Activated CD8-positive, alpha-beta memory T cell treated with anti-CD3 and anti-CD28 coated beads for 48 hours (primary cell): Measurements from ENCODE around the gene UBL4A.
A peak's percentile ranks its signal among the peaks of the same experiment; 100 is the strongest.

Experiments
- DNase-seq, 3 experiments: peaks; one replicate each; pipeline ENCODE4 v3.0.0-alpha.2; 2020; ENCODE audit warnings: low read depth in 2 of 3, low spot score in 2 of 3

The UBL4A gene

GRCh38 chrX:154486396-154487207 is at the start of gene UBL4A:
UBL4A (minus strand) TSS chrX:154486615; CDS start chrX:154486584, 31 bp downstream.
- DNase-seq, result peak in 2 of 3 experiments; percentile 28 to 45

DNA sequence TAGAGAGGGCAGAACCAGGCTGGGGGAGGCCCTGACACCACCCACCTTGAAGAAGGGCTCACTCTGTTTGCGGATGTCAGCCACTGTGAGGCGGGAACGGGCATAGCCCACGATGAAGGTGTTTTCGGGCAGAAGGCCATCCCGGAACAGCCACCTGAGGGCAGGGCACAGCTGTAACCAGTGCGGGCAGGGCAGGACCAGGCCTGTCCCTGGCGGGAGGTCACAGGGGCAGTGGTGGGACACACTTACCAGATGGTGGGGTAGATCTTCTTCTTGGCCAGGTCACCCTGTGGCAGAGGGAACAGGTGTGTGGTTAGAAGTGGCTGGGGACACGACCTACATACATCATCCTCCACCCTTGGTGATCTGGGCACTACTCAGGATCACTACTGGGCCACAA is 49.5 kb upstream of the UBL4A start:
- no peak for DNase-seq

DNA sequence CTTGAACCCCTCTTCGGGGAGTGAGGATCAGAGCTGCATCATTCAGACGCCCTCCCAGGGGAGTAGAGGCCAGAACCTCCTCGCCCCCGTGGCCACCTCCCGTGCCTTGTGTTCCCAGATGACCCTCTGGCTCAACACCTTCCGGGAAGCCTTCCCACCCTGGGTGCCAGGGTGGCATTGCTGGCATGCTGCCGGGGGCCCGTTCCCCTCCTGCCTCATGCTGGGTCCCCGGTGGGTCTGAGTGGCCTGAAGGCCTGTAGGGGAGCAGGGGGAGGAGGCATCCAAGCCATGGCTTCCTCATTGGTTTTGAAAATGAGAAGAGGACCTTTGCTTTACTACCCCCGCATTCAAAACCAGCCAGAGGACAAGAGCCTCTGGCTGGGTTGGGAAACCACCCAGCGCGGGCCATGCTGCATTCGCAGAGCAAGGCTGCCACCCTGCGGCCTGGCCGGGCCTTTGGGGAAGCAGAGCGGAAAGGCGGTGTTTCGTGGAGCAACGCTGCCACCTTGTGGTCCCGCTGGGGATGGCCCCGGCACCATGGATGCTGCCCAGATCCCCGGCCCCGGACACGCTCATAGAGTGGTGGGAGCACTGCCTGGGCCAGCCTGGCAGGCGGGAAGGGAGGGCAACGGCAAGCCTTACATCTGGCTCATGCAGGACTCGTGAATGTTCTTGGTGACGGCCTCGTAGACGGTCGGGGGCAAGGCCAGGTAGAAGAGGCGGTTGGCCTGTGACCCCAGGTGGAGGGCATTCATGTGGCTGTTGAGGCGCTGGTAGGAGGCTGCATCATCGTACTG is 48.3 kb upstream of the UBL4A start:
- peak; percentile 74 to 93 (median 78) for DNase-seq

DNA sequence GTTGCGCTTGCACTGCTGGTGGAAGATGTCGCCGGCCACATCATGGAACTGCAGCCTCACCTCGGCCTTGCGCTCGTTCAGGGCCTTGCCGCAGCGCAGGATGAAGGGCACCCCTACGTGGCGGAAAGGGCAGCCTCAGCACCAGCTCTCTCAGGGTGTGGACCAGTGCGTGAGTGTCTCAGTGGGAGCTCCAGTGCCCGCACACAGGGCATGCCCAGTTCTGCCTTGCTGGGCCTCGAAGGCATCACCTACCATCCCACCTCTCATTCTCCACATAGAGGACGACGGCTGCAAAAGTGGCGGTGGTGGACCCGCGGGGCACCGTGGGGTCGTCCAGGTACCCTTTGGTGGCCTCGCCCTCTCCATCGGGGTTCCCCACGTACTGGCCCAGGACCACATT is 46.3 kb upstream of the UBL4A start:
- no peak for DNase-seq

GRCh38 chrX:154531626-154532025 is 45.2 kb upstream of the UBL4A start:
- DNase-seq, result no peak

DNA sequence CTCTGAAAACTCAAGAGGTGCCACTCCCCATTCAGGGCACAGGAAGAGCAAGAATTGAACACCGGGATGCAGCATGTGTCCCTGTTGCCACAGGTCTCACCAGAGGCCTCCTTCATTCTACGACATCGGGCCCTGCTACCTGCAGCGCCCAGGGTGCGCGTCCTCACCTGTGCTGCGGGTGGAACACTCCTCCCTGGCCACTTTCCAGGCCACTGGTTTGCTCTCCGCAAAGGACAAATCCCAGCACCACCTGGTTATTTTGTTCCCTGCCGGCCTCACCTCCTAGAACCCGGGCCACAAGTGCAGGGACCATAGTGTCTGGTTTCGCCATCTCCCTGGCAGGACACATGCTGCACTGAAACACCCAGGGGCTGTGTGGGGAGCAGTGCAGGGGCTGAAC is 43.9 kb upstream of the UBL4A start:
- no peak for DNase-seq

GRCh38 chrX:154529206-154529612 is 42.8 kb upstream of the UBL4A start:
- DNase-seq, result no peak

GRCh38 chrX:154526901-154527675 is 40.7 kb upstream of the UBL4A start:
- DNase-seq, result no peak

DNA sequence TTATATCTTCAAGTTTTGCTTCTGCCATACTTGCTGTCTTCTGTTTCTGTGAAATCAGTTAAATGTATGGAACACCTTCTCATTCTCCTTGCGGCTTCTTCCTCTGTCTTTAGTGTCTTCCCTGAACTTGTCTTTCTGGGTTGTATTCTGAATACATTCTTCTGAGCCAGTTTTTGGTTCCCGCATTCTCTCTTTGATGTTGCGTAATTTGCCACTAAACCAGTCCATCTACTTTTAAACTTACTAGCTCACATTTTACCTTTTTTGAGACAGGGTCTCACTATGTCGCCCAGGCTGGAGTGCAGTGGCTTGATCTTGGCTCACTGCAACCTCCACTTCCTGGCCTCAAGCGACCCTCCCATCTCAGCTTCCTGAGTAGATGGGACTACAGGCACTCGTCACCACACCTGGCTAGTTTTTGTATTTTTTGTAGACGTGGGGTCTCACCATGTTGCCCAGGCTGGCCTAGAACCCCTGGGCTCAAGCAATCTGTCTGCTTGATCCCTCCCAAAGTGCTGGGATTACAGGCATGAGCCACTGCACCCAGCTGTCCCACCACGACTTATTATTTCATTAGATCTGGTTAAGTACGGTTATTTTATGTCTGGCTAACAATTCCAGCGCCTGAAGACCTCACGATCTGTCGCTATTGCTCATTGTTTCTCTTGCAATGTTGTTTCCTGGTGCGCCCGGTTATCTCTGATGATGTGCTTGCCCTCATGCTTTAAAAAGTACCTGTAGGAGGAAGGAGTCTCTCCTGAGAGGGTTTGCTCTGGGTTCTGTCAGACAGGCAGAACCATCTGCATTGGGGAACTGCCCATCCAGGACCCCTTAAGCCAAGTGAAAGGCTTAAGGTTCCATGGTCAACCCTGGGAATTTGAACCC is 39.4 kb upstream of the UBL4A start:
- DNase-seq, result no peak

- no peak for DNase-seq
These were observed 33.0 kb upstream of the UBL4A start for GRCh38 chrX:154519389-154519788.

DNA sequence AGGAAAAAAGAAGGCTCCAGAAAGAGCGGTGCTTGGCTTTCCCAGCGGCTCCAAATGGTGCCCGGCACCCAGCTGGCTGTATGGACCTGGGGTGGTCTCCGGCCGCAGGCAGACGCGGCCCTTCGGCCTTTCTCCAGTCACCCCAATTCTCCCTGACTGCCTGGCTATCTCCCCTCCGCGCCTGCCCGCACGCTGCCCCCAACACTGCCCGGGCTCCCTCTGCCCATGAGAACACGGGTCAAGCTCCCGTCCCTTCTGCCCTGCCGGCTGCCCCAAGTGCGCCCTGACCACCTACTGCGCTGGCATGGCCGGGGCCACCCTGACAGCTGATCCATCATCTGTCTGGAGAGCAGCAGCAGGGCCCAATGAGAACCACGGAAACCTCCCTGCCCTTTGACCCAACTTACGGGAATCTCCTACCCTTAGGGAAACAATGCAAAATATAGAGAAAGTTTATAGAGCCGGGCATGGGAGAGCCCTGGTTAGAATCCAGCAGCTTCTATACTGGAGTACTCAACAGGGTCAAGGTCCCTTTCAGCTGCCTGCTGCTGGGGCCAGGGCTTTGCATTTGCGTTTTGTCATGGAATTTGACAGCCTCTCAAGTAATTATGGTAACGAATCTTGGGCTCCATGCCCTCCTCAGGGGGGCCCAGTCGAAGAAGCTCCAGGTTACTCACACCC is 30.8 kb upstream of the UBL4A start:
- DNase-seq, result no peak

- no peak for DNase-seq
These were observed 30.3 kb upstream of the UBL4A start for GRCh38 chrX:154516656-154517100.

DNA sequence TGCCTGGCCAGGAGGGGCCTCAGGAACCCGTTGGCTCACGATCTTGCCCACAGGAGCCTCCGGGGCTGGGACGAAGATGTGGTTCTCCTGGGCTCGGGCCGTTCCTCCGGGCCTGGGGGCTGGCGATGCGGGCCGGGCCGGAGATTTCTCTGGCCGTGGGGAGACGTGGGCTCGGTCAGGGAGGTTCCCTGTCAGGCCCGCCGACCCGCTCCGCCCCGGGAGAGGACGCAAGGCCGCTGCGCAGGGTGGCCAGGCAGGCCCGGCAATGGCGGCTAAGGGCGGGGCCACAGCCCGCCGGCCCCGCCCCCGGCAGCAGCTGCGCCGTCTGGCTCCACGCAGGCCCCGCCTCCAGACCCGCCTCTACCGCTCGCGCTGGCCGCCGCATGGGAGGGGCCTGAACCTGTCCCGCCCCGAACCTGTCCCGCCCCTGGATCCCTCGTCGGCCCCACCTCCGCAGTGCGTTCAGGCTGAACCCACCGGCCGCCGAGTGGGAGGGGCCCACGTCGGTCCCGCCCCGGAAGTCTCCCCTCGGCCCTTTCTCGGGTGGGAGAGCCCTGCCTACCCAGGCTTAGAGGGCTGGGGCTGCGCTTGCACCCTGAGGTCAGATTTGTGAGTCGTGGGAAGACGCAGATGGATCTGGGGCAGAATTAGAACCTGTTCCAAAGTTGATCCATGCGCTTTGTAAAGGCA is 29.7 kb upstream of the UBL4A start, which contains the start of gene FAM3A:
FAM3A (minus strand) TSS at position 267 of the 690 bp plus-strand sequence. CDS start 460 bp downstream, outside the sequence.
- DNase-seq, result peak; percentile 71 to 89 (median 77)

- DNase-seq, result no peak
These were observed 28.9 kb upstream of the UBL4A start for GRCh38 chrX:154515090-154515965.

GRCh38 chrX:154513716-154514115 is 27.3 kb upstream of the UBL4A start:
- DNase-seq, result no peak

DNA sequence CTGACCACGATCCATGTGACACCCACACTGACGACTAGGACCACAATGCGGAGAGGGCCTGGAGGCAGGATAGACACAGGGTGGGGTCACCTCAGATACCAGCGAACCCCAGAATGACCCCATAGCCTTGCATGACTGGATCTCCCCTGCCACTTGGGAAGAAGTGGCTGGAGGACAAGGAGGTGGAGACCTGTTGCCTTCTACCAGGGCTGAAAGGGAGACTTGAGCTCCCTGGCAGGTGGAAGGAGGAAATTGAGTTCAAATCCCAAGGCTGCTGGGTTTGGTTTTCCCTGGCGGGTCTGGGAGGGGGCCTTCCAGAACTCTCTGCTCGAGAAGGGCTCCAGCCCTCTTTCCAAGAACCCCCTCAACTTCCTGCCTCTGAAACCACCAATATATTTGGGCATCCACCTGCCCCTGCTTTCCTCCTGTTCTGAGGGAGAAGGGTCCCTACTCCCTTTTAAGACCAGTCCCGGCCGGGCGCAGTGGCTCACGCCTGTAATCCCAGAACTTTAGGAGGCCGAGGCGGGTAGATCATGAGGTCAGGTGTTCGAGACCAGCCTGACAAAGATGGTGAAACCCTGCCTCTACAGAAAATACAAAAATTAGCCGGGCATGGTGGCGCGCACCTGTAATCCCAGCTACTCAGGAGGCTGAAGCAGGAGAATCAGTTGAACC is 26.6 kb upstream of the UBL4A start:
- DNase-seq, result no peak

DNA sequence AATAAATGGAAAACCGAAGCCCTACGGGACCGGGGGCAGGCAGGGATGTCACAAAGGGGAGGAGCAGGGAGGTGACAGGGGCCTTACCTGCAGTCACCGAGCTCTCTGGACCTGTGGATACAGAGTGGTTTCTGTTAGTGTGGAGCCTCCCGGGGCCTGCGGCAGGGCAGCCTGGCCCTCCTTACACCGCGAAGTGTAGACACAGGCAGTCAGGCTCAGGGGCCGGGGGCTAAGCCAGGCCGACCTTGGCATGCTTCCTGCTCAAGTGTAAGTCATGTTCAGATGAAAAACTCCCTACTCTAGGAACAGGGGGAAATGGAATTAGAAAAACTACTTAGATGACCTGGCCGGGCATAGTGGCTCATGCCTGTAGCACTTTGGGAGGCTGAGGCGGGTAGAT is 25.3 kb upstream of the UBL4A start:
- no peak for DNase-seq

DNA sequence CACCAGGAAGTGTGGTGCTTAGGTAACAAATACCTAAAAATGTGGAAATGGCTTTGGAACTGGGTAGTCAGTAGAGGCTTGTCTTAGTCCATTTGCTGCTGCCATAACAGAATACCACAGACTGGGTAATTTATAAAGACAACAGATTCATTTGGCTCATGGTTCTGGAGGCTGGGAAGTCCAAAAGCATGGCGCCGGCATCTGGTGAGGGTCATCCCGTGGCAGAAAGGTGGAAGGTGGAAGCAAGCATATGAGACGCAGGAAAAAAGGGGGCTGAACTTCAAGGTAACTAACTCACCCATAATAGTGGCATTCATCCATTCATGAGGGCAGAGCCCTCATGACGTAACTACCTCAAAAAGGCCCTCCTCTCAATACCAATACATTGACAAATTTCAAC is 23.0 kb upstream of the UBL4A start:
- DNase-seq, result no peak
